Mucosa of descending colon (tissue), 3 donors: ENCODE data around the gene TFAM. TPM values are rescaled to one million over a fixed set of nuclear protein-coding genes. Genes with fewer than 3 reads are reported as not detected.

Source experiments
- ATAC-seq: fragments of 200-7000 bp; cut with Tn5 transposase; one replicate; pipeline ENCODE4 v1.9.1; 2020; ENCODE audit warnings: mild to moderate bottlenecking, moderate library complexity
- DNase-seq, 3 donors: peaks; one replicate each; pipeline ENCODE4 v3.0.0-alpha.2; 2020
- H3K36me3 ChIP-seq: fragments of 200-600 bp; one replicate; pipeline ENCODE4 v1.8.0; 2021; ENCODE audit warnings: low read depth, mild to moderate bottlenecking
- H3K4me1 ChIP-seq: fragments of 200-600 bp; one replicate; pipeline ENCODE4 v1.8.0; 2021; ENCODE audit warnings: low read depth, mild to moderate bottlenecking
- H3K4me3 ChIP-seq: fragments of 200-600 bp; one replicate; pipeline ENCODE4 v1.8.0; 2021; ENCODE audit warnings: mild to moderate bottlenecking
- H3K9me3 ChIP-seq: fragments of 200-600 bp; one replicate; pipeline ENCODE4 v1.8.0; 2021; ENCODE audit warnings: mild to moderate bottlenecking
- intact Hi-C, 2 donors: fragments of 100-400 bp; cut with DNase I in 1 of 2; cut with micrococcal nuclease in 1 of 2; formaldehyde crosslinking; loops; one replicate each; pipeline versions ENCODE4 v1.11.0 to v1.11.1; 2022; cut with DNase I, micrococcal nuclease
- total RNA-seq, 3 donors: library from RNA; stranded (reverse); fragmentation: NEBNext Ultra II Directional in 2 of 3; extraction: Animal tissue kit (Norgen Biotek cat#: 25700) in 2 of 3; gene quantifications; one replicate each; pipeline versions ENCODE4 v1.2.1 to v1.2.4, GENCODE V29; 2021 to 2023
- TF ChIP-seq, protein P1 (sequence below): fragments of 200-600 bp; IDR thresholded peaks from one replicate; pipeline ENCODE4 v1.8.0; 2022; ENCODE audit warnings: antibody characterized with exemption, mild to moderate bottlenecking
- donor health status: DM: no; HTN: no; CAD: no; lungs with moderate emphysema.
- donor health status: DM: no; HTN: no; CAD: no.
- donor health status: DM: no; HTN: yes; CAD: no.

TFAM gene
- total RNA-seq, 3 donors from 2014 or later: 26.5 to 36.7 (median 30.8) TPM

GRCh38 chr10:58360412-58361004 lies 24.7 kb upstream of the TFAM start:
- intact Hi-C loops: no loop called here
- TF ChIP-seq, protein P1, sequence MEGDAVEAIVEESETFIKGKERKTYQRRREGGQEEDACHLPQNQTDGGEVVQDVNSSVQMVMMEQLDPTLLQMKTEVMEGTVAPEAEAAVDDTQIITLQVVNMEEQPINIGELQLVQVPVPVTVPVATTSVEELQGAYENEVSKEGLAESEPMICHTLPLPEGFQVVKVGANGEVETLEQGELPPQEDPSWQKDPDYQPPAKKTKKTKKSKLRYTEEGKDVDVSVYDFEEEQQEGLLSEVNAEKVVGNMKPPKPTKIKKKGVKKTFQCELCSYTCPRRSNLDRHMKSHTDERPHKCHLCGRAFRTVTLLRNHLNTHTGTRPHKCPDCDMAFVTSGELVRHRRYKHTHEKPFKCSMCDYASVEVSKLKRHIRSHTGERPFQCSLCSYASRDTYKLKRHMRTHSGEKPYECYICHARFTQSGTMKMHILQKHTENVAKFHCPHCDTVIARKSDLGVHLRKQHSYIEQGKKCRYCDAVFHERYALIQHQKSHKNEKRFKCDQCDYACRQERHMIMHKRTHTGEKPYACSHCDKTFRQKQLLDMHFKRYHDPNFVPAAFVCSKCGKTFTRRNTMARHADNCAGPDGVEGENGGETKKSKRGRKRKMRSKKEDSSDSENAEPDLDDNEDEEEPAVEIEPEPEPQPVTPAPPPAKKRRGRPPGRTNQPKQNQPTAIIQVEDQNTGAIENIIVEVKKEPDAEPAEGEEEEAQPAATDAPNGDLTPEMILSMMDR: no peak
- H3K4me1 ChIP-seq: peaks cover 7% of the 10 kb centered on the region
- H3K4me3 ChIP-seq: no peak overlapping the region
- no peaks in the 10 kb centered on the region for H3K36me3 ChIP-seq
- no peak for ATAC-seq
- no peaks in the 10 kb centered on the region for H3K9me3 ChIP-seq
- no peak for DNase-seq

DNA sequence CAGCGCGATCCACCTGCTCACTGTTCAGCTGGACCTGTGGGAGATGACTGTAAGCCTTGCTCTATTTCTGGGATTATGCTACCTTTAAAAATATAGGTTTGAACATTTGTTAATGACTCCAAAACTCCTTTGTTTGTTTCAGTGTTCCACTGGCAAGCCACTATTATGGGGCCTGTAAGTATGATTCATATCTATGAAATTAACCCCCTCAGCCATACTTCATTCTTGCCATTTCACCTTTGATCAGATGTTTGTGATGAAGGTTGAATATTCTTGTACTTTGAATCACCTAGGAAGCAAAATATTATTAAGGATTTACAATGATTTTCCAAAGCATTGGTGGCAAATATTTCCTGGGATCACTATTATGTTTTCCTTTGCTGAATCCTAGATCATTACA lies 23.9 kb upstream of the TFAM start:
- intact Hi-C loops: no loop called here
- ATAC-seq: no peak
- Histone ChIP-seq H3K9me3 (no peaks in the 10 kb centered on the region), H3K4me3 (no peak overlapping the region), H3K36me3 (no peaks in the 10 kb centered on the region), H3K4me1 (peaks cover 7% of the 10 kb centered on the region)
- TF ChIP-seq, protein P1: no peak
- DNase-seq: no peak

DNA sequence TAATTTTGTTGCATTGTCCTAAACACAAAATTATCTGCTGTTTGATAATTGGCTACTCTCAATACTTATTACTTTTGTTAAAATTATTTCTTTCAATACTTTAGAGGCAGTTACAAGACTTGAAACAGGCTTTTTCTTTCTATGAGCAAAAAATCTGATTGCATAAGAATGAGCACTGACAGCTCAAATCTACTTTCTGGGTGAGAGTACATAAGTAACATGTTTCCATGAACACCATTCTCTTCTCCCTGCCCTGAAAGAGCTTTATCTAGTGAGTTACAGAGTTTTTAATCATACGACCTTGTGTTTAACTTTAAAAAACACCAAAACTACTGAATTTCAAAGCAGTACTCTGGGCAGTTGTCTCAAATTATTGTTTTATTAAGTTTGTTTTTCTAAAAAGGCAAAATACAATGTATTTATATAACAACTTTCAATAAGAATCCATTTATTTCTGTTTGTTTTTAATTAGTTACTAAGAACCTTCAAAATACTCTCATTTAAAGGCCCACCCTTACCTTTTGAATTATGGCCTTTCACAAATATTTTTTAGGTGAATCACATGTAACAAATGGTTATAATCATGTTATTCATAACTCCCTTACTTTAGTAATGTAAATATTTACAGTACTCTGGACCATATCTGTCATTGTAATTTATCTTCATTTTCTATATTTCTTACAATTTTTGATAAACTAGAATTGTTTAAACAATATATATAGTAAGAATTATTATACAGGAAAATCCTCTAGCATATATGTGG lies 23.0 kb upstream of the TFAM start:
- no peak overlapping the region for H3K4me3 ChIP-seq
- TF ChIP-seq, protein P1: no peak
- H3K4me1 ChIP-seq: peaks cover 7% of the 10 kb centered on the region
- no peaks in the 10 kb centered on the region for H3K36me3 ChIP-seq
- DNase-seq (no peak), ATAC-seq (no peak)
- H3K9me3 ChIP-seq: no peaks in the 10 kb centered on the region
- intact Hi-C loops: no loop called here

- intact Hi-C loops: no loop called here
- DNase-seq: no peak
- no peak for ATAC-seq
These were observed 18.1 kb upstream of the TFAM start for GRCh38 chr10:58367069-58367468.

DNA sequence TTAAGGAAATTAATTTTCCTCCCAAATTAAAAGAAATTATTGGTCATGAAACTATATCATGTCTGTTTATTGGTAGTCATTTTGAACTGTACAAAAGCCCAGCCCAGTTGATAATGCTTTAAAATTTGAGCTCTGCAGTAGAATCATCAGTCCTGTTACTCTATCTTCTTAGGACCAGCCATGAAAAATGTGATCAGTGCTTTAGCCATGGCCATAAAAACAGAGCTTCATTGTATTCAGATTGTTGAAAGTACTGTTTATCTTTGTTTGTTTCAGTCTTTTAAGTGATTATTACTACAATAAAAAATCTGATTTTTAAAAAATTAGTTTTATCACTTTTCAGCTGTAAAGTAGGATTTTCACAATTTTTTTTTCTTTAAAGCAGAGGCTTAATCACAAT lies 13.7 kb upstream of the TFAM start:
- ATAC-seq (no peak), DNase-seq (no peak)
- H3K36me3 ChIP-seq: no peaks in the 10 kb centered on the region
- no peaks in the 10 kb centered on the region for H3K4me1 ChIP-seq
- no peaks in the 10 kb centered on the region for H3K9me3 ChIP-seq
- no peak overlapping the region for H3K4me3 ChIP-seq
- TF ChIP-seq, protein P1: no peak
- intact Hi-C loops: no loop called here

More at GRCh38 chr10:58367069-58367468, 18.1 kb upstream of the TFAM start:
- Histone ChIP-seq H3K4me1 (no peaks in the 10 kb centered on the region), H3K4me3 (no peak overlapping the region), H3K9me3 (no peaks in the 10 kb centered on the region), H3K36me3 (no peaks in the 10 kb centered on the region)
- TF ChIP-seq, protein P1: no peak
